GM21447 (cell line): Measurements from ENCODE around the gene EEA1.
A peak's percentile ranks its signal among the peaks of the same experiment; 100 is the strongest.
"Not testable (repeated sequence)": the region's sequence is repeated elsewhere in the genome, so short reads cannot be mapped to it uniquely, and the experiment has no call there.

Source experiments
- ATAC-seq: cut with Tn5 transposase; IDR thresholded peaks from one replicate; pipeline ENCODE4 v1.9.1; 2021; ENCODE audit not compliant: unreplicated experiment

EEA1 gene

DNA sequence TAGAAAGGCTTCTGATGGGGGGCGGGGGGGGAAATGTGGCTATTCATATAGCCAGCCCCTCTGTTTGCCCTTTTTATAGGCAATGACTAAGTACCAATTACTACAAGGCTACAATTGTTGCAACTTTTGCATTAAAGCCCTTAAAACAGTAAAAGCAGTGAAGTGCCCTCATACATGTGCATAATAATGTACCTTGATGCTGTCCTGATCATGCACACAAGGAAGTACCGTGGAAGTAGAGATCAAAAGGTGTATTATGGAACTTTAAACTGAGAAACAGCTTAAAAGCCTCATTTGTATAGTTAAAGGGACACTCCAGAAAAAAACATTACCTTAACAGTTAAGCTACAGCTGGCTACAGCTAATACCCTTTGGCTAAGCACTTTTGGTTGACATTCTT lies 114.5 kb downstream of the EEA1 start:
- ATAC-seq: no peak

DNA sequence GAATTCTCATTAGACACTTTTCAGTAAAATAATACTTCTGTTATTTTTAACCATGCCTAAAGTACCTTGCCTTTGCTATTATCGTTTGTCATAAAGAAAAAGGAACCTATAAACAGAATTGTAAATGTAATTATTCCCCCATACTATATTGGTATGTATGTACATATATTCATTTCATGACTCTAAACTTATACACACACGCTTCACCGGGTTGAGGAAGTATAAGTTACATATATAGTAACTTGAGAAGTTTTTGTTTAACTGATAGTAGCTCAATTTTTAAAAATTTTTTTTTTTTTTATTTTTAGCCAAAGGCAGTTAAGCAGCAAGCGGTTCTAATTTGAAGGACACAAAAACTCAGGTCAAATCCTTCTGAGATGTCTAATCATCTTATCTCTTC lies 118.7 kb downstream of the EEA1 start:
- no peak for ATAC-seq

DNA sequence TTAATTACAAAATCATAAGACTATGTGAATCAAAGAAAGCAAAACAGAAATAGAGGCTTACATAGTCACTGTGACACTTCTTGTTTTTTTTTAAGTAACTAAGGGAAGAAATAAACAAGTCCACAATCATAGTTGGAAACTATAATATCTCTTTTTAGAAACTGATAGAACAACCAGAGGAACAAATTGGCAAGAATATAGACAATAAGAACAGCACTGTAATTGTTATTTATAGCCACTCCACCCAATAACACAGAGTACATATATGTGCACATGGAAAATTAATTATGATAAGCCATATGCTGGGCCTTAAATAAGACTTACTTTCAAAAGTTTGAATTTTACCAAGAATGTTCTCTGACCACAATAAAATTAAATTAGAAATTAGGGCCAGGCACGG lies 125.2 kb downstream of the EEA1 start:
- ATAC-seq: no peak

DNA sequence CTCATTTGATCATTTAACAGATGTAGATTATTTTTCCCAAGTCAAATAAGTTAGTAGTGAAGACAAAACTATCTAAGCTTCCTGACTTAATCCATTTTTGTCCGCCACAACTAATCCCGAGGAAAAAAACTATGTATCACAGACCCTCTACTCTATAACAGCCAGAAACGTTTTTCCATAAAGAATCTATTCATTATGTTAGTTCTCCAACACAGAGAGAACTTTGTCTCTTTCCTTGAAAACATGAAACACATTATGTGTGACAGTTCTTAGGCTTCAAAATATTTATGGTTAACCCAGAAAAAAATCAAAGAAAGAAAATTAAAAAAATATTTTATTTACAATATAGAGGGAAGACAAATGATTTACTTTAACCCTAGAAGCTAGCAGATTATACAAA lies 126.2 kb downstream of the EEA1 start:
- no peak for ATAC-seq

DNA sequence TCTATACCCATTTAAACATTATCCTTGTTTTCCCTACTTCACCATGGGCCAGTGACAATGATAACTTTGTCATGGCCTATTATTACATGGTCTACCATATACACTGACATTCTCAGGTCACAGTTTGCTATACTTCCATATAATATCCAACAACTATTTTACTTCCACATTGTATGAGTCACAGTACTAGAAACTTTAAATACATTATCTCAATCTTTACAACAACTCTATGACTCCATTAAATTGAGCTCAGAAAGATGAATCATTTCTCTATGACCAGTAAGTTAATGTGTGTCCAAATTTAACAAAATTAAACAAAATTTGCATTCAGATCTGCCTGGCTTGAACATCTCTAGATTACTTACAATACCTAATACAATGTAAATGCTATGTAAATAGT lies 132.4 kb downstream of the EEA1 start:
- no peak for ATAC-seq

DNA sequence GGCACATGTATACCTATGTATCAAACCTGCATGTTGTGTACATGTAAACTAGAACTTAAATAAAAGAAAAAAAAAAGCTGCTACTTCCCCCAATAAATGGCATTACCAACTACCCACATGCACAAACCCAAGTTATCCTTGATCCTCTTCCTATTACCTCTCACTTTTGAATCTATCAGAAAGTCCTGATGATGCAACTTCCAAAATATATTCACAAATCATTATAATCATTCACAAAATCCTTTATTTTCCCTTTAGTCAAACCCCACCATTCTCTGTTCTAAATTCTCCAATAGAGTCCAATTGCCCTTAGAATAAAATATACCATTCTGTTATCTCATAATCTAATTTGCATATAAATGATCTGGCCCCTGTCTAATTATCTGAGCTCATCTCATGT lies 134.3 kb downstream of the EEA1 start:
- ATAC-seq: no peak

DNA sequence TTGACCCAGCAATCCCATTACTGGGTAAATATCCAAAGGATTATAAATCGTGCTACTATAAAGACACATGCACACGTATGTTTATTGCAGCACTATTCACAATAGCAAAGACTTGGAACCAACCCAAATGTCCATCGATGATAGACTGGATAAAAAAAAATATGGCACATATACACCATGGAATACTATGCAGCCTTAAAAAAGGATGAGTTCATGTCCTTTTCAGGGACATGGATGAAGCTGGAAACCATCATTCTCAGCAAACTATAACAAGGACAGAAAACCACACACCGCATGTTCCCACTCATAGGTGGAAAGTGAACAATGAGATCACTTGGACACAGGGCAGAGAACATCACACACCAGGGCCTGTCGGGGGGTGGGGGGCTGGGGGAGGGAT lies 134.7 kb downstream of the EEA1 start:
- ATAC-seq: not testable (repeated sequence)

DNA sequence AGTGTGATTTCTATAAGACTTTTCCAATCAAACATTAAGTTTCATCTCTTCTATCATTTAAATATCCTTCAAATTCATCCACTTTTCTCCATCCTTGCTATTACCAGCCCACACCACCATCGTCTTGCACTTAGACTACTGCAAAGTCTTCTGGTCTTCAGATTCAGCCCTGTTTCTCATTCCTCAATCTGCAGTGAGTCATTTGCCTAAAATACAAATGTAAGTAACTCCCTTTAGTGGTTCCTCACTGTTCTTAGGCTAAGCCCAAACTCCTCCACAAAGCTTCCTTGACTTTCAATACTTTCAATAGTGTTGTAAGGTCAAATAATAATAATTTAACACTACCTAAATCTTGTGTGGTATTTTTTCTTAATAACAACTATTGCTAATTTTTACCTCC lies 143.1 kb downstream of the EEA1 start:
- ATAC-seq: no peak

DNA sequence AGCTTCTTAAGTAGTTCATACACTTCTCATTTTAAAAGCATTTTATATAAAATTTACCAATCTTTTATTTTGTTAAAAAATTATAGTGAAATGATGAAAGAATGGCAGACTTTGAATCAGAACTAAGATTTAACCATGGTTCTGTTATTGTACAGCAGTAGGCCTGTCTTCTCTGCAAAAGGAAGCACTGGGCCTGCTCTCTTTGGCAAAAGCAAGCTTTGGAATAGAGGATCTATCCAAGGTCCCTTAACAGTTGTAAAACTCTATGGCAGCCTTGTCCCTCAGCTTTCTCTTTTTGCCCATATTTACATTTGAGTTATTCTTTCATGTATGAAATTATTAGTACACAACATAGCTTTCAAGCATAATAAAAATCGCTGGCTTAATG lies 143.5 kb downstream of the EEA1 start:
- no peak for ATAC-seq

DNA sequence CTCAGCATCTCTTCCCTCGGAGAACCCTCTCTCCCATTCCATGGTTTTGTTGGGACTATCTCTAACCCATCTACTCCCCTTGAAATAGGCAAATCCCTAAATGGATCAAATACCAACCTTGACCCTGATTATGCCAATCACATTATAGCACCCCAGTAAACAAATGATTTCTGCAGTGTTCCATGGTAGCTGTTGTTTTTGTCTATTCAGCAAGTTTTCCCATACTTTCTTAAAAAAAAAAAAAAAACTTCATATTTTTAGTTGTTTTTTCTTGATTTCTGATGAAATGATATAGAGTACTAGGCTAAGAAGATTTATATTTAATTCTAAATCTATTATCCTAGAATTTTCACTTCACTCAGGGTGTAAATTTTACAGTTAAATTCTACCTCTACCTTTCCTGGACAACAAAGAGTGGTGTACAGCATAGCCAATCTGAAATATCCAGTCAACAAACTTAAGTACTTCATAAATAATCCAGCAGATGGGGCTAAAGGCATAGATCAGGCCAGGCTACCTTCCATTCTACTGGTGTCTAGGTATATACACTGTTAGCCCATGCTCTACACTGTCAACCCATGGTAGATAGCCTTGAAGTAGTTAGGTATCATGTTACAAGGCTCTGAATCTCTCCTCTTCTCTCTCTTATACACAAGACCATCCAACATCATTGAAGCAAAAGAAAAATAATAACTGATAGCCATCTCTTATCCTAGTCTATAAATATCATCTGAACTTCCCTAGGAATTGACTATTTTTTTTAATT lies 144.1 kb downstream of the EEA1 start:
- ATAC-seq: peak; percentile 98

DNA sequence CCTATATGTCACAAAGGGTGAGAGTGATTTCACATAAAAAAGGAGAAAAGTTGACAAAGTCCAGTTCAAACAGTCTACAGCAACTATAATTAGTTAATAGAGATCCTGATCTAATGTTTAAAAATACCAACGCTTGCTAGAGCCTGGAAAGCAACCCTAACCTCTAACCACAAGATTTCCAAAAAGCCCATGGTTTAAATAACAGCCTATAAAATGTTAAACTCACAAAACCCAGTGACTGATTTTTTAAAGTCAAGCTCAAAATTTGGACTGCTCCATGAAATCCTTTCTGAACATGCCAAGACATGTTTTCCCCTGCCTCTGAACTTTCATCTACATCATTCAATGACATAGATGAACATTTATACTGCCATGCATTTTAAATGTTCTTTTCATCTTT lies 144.7 kb downstream of the EEA1 start:
- no peak for ATAC-seq

DNA sequence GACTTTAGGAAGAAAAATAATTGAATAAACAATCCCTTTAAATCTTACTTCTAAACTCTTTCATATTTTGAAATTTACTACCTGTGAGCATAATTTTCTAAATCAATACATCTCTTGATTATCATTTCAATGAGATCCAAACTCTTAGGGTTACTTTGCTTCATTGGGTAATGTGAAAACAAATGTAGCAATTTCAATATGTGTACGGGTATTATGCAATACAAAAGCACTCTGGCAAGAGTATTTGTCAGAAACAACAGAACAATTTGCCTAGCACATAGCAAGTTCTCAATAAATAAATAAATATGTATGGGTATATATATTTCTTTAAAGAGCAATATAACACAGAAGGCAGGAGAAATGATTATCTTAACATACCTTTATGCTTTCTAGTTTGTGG lies 149.2 kb downstream of the EEA1 start:
- no peak for ATAC-seq

DNA sequence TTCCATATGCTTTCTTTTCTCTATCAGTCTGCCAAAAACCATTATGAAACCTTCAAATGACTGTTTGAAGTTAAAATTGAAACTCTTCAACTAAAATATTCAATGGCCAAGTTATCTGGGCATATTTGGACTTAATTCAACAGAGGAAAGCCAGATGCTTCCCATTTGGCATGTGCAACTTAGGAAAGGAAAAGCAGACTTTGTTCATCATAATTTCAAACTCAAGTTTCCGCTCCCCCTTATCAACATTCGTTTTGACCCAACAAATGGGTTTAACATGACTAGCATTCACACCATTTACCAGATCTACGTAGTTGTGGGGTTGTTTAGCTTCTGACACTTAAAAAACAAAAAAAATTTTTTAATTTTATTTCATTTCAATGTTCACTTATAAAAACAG lies 150.6 kb downstream of the EEA1 start:
- no peak for ATAC-seq

DNA sequence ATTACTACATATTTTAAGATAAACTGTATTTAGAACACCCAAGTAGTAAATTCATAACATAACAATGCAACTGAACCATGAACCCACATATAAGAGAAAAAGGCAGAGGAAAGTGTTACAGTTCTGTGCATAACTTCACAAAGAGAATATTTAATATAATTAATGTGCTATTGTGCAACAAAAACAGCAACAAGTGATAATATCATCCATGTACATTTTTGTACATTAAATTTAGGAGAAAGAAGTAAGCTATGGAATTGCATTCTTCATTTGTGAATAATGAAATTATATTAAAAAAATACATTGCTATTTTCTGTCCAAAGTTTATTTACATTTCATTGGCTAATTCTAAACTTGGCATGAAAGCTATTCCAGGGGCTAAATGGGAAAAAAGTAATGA lies 153.7 kb downstream of the EEA1 start:
- no peak for ATAC-seq

DNA sequence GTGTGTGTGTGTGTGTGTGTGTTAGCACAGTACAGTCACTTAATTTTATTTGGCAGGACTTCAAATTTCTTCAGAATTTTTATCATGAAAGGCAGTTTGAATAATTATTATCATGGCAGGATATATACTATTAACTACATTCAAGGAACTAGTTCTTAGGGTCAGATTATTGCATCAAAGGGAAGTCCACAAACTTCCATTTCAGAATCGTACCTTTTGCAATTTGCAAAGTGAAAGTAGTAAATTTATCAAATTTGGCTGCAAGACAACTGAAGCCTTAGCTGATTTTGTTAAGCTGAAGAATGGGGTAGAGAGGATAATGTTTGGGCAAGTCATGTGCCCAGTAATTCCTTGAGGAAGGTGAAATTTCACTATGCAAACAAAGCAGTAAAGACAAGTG lies 158.1 kb downstream of the EEA1 start:
- ATAC-seq: no peak

DNA sequence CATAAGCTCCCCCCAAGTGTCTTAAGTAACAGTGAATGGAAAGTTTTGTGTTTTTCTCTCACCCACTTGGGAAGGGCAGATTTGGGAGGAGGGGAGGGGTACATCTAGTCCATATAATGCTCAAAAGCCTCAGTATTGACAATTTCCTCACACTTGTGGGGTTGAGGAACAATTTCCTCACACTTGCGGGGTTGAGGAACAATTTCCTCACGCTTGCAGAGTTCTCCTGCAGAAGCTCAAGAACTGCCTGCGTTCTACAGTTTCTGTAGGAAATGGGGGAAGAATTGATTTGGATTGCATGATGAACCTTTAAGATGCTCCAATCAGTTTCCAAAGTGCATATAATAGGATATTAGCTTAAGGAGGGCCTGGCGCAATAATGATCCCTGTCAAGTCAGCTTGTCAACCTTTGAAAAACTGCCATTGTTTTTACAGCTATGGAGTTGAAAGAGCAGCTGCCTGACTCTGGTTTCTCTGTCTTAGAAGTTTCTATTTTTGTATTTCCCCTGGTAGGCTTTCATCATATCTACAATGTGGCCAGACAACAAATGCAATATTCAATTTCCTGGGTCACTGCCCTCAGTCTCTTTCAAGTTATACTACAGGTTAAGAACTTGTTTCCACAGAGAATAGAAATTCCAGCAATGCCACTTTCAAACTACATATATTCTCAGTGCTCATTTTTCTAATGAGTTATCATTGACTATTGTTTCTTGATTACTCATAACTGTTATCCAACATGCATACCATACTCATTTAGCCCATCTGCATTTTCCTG lies 159.8 kb downstream of the EEA1 start:
- ATAC-seq: peak; percentile 92

DNA sequence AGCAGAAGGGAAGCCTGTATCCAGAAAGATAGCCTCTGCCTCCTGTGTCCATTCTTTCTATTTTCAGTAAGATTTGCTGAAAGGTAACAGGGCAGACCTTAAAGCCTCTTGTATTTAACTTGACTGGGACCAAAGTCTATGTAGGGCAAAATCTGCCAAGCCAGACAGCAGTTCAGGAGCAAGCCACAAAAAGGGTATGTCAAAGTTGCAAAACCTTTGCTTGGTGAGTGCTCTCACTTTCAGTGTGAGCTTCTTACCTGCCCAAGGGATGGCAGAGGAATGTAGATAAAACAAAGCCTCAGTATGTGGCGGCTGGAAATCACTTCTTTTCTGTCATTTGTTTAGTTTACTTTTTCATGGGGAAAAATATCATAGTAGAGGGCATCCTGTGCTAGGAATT lies 163.2 kb downstream of the EEA1 start:
- no peak for ATAC-seq

DNA sequence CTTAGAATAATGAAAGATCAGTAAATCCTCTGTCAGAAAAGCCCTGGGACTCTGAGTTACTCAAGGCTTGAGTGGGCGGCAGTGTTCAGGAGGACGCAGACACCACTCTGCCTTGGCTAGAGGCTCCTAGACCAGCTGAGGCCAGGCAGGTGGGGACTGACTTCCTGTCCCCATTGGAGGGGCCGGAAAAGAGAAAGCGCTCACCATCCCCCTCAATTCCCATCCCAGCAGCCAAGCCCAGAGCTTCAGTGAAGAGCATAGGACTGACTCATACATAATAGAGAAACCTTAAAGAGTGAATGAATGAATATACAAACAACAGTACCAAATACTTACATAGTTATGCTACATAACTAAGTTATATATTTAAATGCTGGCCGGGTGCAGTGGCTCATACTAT lies 164.3 kb downstream of the EEA1 start:
- ATAC-seq: no peak

DNA sequence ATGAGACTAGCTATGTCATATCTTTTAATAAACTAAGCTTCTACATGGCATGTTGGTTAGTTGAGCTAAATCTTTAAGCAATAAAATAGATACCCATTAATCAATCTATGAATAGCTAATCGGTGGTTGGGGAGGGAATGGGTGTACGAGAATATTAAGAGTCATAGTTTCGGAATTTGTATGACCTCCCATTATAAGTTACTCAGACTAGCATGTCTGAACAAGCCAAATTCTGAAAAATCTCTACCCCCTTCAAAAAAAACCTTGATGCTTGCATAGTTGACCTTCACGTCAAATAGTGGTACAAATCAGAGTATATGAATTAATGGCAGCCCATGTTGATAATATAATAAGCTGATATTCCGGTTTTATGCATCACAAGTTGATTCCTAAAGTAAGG lies 166.3 kb downstream of the EEA1 start:
- ATAC-seq: no peak

DNA sequence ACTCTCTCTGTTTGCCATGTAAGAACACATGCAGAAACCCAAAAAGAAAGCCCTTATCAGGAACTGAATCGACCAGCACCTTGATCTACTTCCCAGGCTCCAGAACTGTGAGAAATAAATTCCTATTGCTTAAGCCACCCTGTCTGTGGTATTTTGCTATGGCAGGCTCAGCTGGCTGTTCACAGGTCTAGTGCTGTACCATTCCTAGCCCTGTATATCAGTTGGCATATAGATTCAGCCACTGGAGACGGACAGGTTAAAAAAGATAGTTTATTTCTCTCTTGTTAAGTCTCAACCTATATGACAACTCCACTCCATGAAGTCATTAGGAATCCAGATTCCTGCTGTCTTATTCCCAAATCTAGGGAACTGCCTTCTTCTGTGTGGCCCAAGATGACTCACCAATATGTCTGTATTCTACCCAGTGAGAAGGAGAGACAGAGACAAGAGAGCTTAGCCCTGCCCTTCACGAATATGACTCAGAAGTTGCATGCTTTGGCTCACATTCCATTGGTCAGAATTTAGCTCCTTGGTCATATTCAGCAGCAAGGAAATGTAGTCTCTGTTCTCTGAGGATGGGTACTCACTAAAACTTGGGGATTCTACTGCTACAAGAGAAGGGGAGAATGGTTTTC lies 169.3 kb downstream of the EEA1 start:
- ATAC-seq: no peak

DNA sequence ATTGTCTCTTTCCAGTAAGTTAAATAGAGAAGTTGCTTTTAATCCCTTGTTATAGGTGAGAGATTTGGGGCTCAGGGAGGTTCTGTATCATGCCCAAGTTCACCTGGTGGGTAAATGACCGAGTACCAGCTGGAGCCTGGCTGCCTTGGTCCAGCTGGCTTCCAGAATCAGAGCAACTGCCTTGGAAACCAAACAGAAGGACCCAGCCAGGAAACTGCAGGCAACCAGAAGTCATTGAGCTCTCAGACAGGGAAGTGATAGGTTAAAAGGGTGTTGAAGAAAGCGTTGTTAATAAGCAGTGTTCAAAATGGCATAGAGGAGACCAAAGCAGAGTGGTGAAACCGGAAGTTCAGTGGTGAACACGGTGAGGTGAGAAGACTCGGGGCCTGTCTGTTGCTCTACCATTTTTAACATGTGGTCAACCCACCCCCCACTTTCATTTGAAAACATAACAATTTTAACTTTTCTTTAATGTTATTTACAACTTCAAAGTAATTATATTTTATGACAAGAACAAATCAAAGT lies 171.4 kb downstream of the EEA1 start:
- no peak for ATAC-seq
